ENCODE data around the gene PRR15L. TPM values are rescaled to one million over a fixed set of nuclear protein-coding genes. Genes with fewer than 3 reads are reported as not detected.

PRR15L gene
- total and polyA plus RNA-seq, 2 of the 8 experiments (the other 6 are each of a cell fraction or from before 2014, with no cell fraction given) = 0.26 to 1.1 TPM

- Histone ChIP-seq H3K27ac (ENCODE audit: low read depth, low read length) (no peak overlapping the region), H2BK12ac (ENCODE audit: low read depth, low read length) (peak overlapping the region; percentile 70; the same call in 1 of the 2 replicates), H3K27me3 (replicated peaks in 1 of 4; ENCODE audit: control insufficient read depth in 3 of 4, extremely low read depth in 1 of 4, insufficient read depth in 3 of 4, low read length in 3 of 4) (no peaks in the 10 kb centered on the region), H3K4me2 (ENCODE audit: insufficient read depth in 1 of 2, low read depth in 2 of 2, low read length in 2 of 2) (peak overlapping the region; percentile 36 to 43), H3K23ac (ENCODE audit: insufficient read length) (no peak overlapping the region), H3K18ac (ENCODE audit: extremely low read depth, low read length) (peak overlapping the region; percentile 99), H3K14ac (ENCODE audit: insufficient read length) (peak overlapping the region; percentile 2), H4K91ac (replicated peaks; ENCODE audit: insufficient read length, low read length) (peak overlapping the region; percentile 87), H3K4me3 (ENCODE audit: extremely low read depth in 1 of 4, insufficient read depth in 2 of 4, low read depth in 3 of 4, low read length in 4 of 4) (peak overlapping the region in 2 of 4 experiments; percentile 11 to 44; a peak in 4 of 8 replicates), H3K9ac (replicated peaks in 1 of 4; ENCODE audit: extremely low read depth in 1 of 4, low read depth in 3 of 4, low read length in 3 of 4) (no peak overlapping the region; a peak in 1 of 7 replicates), H2AK5ac (ENCODE audit: low read depth, low read length) (peak overlapping the region; percentile 11; the same call in 1 of the 2 replicates), H3K79me2 (ENCODE audit: control insufficient read depth in 1 of 2, insufficient read depth in 2 of 2, low read length in 2 of 2) (no peaks in the 10 kb centered on the region), H3K36me3 (ENCODE audit: control insufficient read depth in 2 of 4, insufficient read depth in 4 of 4, low read length in 3 of 4) (no peaks in the 10 kb centered on the region), H2BK15ac (ENCODE audit: low read length) (peak overlapping the region; percentile 55; the same call in 1 of the 2 replicates), H2BK20ac (ENCODE audit: low read length) (peak overlapping the region; percentile 97), H2AFZ (ENCODE audit: low read length) (peak overlapping the region; percentile 13; the same call in 1 of the 2 replicates), H3K23me2 (ENCODE audit: low read depth, low read length) (no peaks in the 10 kb centered on the region), H2BK5ac (ENCODE audit: low read depth, low read length) (peak overlapping the region; percentile 40; the same call in 1 of the 2 replicates), H3K56ac (replicated peaks; ENCODE audit: insufficient read length, low read depth, low read length) (no peak overlapping the region), H3K9me3 (ENCODE audit: insufficient read depth in 2 of 2, low read depth in 1 of 2, low read length in 1 of 2) (no peaks in the 10 kb centered on the region), H3K4me1 (replicated peaks in 1 of 4; ENCODE audit: control insufficient read depth in 3 of 4, insufficient read depth in 4 of 4, low read length in 3 of 4) (peaks cover 21 to 39% (median 30%) of the 10 kb centered on the region in 4 experiments), H4K20me1 (replicated peaks in 1 of 2; ENCODE audit: control insufficient read depth in 1 of 2, insufficient read depth in 2 of 2, low read length in 2 of 2) (no peaks in the 10 kb centered on the region), H2BK120ac (replicated peaks; ENCODE audit: low read depth, low read length) (peak overlapping the region; percentile 75), H4K8ac (ENCODE audit: extremely low read depth, insufficient read depth, low read length) (peak overlapping the region; percentile 60; the same call in 1 of the 2 replicates), H3K79me1 (ENCODE audit: low read depth, low read length) (no peaks in the 10 kb centered on the region), H3K4ac (replicated peaks; ENCODE audit: insufficient read length, low read depth, low read length) (peak overlapping the region; percentile 30), H4K5ac (ENCODE audit: insufficient read length, low read depth, low read length) (peak overlapping the region; percentile 69)
- peak in 1 of 2 experiments; percentile 67 for DNase-seq (ENCODE audit: low read depth in 1 of 2, low spot score in 2 of 2)
- 20% methylated on average over 14 of the region's 14 CpGs; no CpG with 5 or more reads in 1 of the 2 experiments for WGBS, 2 experiments (ENCODE audit: extremely low coverage in 1 of 2, insufficient coverage in 1 of 2, insufficient read length in 1 of 2, insufficient replicate concordance in 2 of 2, low coverage in 1 of 2, low lambda C conversion rate in 2 of 2, missing lambda C conversion rate in 1 of 2)
- ChIA-PET POLR2A (ENCODE audit: partially characterized antibody) (interaction anchor here (0.8 to 4.3 kb wide), 9 partner anchors 12 to 89 kb away, joined by 3 to 19 read pairs (median 3); partner anchors contain the start of gene CDK5RAP3), CTCF (ENCODE audit: partially characterized antibody) (interaction anchor here (0.6 to 27.1 kb wide), 11 partner anchors 12 to 180 kb away, joined by 3 to 698 read pairs (median 5); partner anchors contain the start of gene CDK5RAP3)
- FAIRE-seq = no peak
- TF ChIP-seq MAX (IDR thresholded peaks at IDR 0.05) (0 out of 2 replicates have a peak, but pooled peaks have one; percentile 3), USF2 (IDR thresholded peaks at IDR 0.05; ENCODE audit: low read length) (no peak), EP300 (IDR thresholded peaks at IDR 0.05; ENCODE audit: borderline replicate concordance in 1 of 2, low read depth in 2 of 2, low read length in 2 of 2) (0 out of 3 replicates have a peak, but pooled peaks of 1 of the 2 experiments have one; percentile 31), EGR1 (IDR thresholded peaks at IDR 0.05; ENCODE audit: borderline replicate concordance, low read depth, low read length) (peak; percentile 85), TCF12 (IDR thresholded peaks at IDR 0.05; ENCODE audit: low read depth, low read length) (peak; percentile 71; the same call in 1 of the 2 replicates), BRCA1 (IDR thresholded peaks at IDR 0.05; ENCODE audit: low read depth, low read length) (no peak), SP1 (IDR thresholded peaks at IDR 0.05; ENCODE audit: low read depth, low read length) (peak; percentile 36; the same call in 1 of the 2 replicates), ASH2L (IDR thresholded peaks at IDR 0.05; ENCODE audit: low read length) (peak; percentile 72), SIN3A (conservative IDR thresholded peaks at IDR 0.05 in 1 of 2, IDR thresholded peaks at IDR 0.05 in 1 of 2; ENCODE audit: low read depth in 1 of 2, low read length in 2 of 2) (0 out of 4 replicates have a peak, but pooled peaks of 1 of the 2 experiments have one; percentile 53)
Measured at GRCh38 chr17:47990962-47991731, 33.5 kb upstream of the PRR15L start.

All from H1 (cell line).